Measurements from ENCODE around the gene PRKAR1B.

PRKAR1B gene

GRCh38 chr7:507623-508300 is 219.3 kb downstream of the PRKAR1B start:
- no peak for DNase-seq (ENCODE audit: low spot score)

- DNase-seq (ENCODE audit: low spot score): no peak
Observed at GRCh38 chr7:506921-507622, 220.0 kb downstream of the PRKAR1B start.

GRCh38 chr7:506391-506831 is 220.7 kb downstream of the PRKAR1B start:
- no peak for DNase-seq (ENCODE audit: low spot score)

- no peak for DNase-seq (ENCODE audit: low spot score)
Observed at GRCh38 chr7:505171-505570, 221.9 kb downstream of the PRKAR1B start.

- DNase-seq (ENCODE audit: low spot score): no peak
Observed at GRCh38 chr7:504221-505111, 222.6 kb downstream of the PRKAR1B start.

- no peak for DNase-seq (ENCODE audit: low spot score)
Observed at GRCh38 chr7:503575-504111, 223.4 kb downstream of the PRKAR1B start.

- DNase-seq (ENCODE audit: low spot score): no peak
Observed at GRCh38 chr7:502296-502695, 224.8 kb downstream of the PRKAR1B start.

DNA sequence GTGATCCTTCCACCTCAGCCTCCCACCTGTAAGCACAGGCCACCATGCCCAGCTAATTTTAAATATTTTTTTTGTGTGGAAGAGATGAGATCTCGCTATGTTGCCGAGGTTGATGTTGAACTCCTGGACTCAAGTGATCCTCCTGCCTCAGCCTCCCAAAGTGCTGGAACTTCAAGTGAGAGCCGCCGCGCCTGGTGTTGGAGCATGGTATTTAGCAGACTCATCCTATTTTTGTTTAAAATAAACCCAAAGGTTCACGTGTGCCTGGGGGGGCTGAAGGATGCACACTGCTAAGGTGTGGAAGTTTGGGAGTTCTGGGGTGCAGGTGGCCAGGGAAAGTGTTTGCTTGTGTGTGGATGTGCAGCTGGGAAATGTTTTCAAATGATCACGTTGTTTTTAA is 225.6 kb downstream of the PRKAR1B start:
- DNase-seq (ENCODE audit: low spot score): no peak

DNA sequence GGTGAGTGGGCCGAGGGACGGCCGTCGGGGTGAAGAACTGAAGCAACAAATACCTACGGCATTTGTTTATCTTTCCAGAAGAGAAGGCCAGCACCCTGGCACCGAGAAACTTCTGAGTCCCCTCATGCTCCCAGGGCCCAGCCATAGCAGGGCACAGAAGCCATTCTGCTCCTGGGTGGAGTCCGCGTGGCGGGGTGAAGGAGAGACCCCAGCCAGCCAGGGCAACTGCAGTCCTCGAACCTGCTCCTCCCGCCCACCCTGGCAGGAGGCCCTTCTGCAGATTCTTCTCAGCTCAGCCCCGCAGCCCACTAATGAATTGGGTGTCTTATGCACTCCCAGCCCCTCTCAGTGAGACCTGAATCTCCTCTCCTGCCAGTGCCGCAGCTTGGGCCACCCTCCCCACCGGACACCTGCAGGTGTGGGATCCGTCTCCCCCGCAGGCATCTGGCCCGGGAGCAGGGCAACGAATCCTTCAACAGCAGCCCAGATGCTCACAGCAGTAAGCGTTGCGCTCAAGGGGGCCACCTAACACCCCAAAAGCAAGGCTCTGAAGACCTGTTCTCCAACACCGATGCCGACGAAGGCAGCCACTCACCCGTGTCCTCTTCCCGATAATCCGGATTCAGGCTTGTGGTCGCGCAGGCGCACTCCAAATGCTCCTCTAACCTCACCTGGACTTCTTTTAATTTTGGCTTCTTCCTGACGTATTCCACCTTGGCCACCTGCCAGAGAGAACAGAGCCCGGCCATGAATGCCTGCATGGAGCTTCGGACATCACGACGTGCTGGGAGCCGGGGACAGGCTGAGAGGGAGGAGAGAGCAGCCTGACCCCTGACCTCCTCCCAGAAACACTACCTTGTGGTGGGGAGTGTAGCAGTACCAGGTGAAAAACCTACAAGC is 226.3 kb downstream of the PRKAR1B start:
- DNase-seq (ENCODE audit: low spot score): no peak

- DNase-seq (ENCODE audit: low spot score): no peak
Observed at GRCh38 chr7:499853-500485, 227.1 kb downstream of the PRKAR1B start.

Measured in hepatic stellate cell (primary cell).